ENCODE data around the gene EXOC2. TPM values are rescaled to one million over a fixed set of nuclear protein-coding genes. Genes with fewer than 3 reads are reported as not detected.

The EXOC2 gene
- total RNA-seq, 4 donors from 2014 or later: 18.1 to 32.3 (median 21.6) TPM

DNA sequence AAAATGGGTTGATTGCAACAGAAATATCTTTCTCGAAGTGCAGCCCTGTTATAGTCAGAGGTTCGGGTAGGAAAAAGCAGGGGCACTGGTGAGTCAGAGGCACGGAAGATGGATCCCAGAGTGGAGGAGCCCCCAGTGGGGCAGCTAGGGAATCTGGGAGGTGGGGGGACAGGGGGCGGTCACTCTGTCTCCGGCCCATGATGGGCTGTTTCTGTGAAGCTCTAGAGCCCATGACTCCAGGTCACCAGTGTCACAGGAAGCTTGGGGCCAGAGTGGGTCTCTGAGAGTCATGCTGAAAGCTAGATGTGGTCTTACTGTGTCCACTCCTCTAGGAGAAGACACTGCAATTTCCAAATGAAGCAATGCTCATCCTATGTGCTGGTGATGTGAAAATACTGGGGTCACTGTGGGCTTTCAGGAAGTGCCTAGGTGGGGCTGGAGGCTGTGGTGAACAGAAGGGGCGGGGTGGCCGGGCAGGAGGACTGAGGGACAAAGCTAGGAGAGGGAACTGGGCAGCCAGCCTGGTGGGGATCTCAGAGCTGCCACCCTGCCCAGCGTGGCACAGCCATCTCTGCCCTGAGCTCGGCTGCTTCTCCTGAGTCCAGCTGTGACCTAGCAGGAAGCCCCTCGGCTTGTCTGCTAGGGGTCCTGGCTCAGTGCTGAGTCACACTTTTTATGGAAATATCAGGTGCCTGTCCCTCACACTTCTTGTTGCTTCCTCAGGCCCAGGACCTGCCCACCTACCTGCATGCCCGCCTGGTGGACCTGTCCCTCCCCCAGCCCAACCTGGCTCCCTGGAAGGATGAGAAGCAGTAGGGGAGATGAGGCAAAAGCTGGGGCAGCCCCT, 247.1 kb downstream of the EXOC2 start:
- TF ChIP-seq, protein P1, sequence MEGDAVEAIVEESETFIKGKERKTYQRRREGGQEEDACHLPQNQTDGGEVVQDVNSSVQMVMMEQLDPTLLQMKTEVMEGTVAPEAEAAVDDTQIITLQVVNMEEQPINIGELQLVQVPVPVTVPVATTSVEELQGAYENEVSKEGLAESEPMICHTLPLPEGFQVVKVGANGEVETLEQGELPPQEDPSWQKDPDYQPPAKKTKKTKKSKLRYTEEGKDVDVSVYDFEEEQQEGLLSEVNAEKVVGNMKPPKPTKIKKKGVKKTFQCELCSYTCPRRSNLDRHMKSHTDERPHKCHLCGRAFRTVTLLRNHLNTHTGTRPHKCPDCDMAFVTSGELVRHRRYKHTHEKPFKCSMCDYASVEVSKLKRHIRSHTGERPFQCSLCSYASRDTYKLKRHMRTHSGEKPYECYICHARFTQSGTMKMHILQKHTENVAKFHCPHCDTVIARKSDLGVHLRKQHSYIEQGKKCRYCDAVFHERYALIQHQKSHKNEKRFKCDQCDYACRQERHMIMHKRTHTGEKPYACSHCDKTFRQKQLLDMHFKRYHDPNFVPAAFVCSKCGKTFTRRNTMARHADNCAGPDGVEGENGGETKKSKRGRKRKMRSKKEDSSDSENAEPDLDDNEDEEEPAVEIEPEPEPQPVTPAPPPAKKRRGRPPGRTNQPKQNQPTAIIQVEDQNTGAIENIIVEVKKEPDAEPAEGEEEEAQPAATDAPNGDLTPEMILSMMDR (IDR thresholded peaks at IDR 0.05): no peak
- ATAC-seq (ENCODE audit: low FRiP score) (no peak), DNase-seq (ENCODE audit: low spot score) (no peak)

DNA sequence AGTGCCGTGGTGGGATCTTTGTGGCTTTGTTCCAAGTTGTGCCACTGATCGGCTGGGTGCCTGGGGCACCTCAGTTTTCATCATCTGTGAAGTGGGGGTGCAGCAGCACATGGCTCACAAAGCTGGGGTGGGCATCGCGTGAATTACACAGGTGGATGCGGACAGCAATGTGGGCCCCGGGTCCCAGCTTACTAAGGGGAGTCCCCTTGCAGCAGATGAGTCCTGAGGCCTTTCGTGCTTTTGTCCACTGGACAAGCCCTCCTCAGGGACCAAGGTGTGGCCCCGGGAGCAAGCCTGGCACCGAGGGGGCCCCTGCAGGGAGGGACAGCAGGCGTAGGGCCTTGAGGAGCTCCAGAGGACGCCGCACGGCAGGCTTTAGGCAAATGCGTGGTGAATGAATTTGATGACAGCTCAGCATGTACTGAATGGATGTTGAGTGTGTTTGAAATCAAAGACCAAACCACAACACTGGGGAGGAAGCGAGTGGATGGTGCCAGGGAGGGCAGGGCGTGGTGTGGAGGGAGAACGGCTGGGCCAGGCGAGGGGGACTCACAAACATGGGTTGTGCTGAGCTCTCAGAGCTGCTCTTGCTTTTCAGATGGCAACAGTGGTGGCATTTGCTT, 248.2 kb downstream of the EXOC2 start:
- DNase-seq (ENCODE audit: low spot score): no peak
- no peak for ATAC-seq (ENCODE audit: low FRiP score)
- TF ChIP-seq, protein P1 (IDR thresholded peaks at IDR 0.05): no peak

DNA sequence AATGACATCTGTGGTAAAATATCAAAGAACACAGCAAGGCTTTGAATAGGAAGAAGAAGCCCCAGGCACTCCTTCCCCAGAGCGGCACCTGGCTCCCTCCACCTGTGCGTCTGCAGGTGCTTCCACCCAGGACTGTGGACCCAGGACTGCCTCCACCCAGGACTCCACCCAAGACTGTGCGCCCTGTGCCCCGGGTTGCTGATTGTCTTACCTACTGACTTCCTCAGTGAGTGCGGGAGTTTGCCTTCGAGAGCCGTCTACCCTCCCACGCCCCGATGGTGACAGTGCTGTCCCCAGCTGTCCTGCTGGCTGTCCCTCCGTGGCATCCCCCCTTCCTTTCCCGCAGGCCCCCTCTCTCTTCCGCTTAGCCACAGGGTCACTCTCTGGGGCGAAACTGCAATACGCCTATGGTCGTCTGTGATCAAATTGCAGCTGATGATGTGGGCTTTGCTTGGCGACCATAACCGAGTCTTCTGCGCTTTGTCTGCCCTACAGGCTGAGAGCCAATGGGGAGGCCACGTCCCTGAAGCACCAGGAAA, 249.2 kb downstream of the EXOC2 start:
- TF ChIP-seq, protein P1 (IDR thresholded peaks at IDR 0.05): no peak
- DNase-seq (ENCODE audit: low spot score) (no peak), ATAC-seq (ENCODE audit: low FRiP score) (no peak)

DNA sequence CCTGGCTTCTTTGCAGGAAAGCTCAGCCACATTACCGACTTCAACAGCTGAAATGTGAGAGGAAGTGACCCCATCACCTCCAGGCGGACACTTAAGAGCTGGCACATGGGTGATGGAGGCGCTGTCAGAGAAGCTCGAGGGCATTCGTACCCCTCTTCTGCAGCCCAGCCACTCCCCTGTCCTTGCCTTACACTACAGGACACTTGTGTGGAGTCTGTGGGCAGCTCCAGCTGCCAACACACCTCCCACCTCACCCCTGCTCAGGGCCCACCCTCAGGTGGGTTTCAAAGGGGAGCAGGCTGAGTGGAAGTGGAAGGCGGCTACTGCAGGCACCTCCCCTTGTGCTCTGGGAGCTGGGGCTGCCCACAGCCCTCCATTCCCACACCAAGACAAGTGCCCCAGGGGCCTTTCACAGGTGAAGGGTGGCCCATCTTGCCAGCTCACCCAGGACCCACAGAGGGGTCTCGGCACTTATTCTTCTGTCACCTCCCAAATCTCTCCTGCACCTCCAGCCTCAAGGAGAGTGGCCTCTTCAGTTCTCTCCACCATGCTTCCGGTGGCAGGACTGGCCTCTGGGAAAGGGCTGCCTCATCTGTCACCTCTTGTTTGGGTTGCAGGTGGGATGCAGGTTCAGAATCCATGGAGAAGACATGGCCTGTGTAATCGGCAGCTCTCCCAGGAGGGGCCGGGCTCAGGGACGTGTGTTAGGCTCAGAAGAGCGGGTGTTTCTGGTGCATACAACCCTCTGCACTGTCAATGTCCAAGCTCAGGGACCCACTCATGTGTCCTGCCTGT, 251.6 kb downstream of the EXOC2 start:
- TF ChIP-seq, protein P1 (IDR thresholded peaks at IDR 0.05): no peak
- no peak for DNase-seq (ENCODE audit: low spot score)
- no peak for ATAC-seq (ENCODE audit: low FRiP score)

DNA sequence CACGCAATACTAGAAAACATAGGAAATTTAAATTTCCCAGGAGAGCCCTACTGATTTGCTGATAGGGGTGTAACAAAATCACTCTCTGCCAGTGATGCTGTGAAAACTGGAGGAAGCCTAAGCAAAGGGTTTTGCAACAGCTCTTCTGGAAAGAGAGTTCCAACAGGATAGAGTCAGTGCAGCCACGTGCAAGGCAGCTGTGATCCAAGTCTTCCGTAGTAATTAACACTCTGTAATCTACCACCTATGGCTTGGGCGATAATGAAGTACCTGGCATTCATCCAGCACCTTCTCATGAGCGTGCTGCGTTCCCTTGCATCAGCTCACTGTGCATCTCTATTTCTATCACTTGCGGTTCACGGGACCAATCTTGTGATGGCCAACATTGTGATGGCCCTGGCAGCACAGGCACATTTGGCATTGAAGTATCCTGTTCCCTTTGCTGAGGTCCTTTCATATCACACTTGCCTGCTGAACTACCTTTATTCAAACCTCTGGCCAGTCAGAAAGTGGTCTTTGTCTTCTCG, 253.2 kb downstream of the EXOC2 start:
- ATAC-seq (ENCODE audit: low FRiP score) (no peak), DNase-seq (ENCODE audit: low spot score) (no peak)
- TF ChIP-seq, protein P1 (IDR thresholded peaks at IDR 0.05): no peak

DNA sequence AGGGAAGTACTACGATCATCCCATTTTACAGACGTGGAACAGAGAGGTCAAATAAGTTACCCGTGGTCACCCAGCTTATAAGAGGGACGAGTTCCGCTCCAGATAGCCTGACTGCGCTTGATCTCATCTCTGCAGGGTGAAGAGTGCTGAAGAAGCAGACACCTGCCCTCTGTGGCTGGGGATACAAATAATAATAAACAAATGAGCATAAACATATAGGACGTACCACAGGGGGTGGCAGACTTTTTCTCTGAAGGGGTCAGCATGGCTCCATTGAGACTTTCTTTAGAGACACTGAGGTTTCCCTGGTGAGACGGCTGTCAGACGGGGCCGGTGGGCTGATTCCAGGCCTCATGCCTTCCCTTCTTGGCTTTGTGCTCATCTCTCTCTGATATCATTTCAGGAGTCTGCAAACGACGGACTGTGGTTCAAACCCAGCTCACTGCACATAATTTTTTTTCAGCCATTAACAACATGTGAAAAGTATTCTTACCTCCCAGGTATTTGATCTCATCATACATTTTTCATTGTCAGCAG, 254.2 kb downstream of the EXOC2 start:
- ATAC-seq (ENCODE audit: low FRiP score) (no peak), DNase-seq (ENCODE audit: low spot score) (no peak)
- TF ChIP-seq, protein P1 (IDR thresholded peaks at IDR 0.05): no peak
